Measurements from ENCODE around the gene SLC16A12. TPM values are rescaled to one million over a fixed set of nuclear protein-coding genes. Genes with fewer than 3 reads are reported as not detected.

Gene SLC16A12
- total and polyA plus RNA-seq, 10 donors: 0.02 to 0.19 (median 0.12) TPM; not detected in 5

DNA sequence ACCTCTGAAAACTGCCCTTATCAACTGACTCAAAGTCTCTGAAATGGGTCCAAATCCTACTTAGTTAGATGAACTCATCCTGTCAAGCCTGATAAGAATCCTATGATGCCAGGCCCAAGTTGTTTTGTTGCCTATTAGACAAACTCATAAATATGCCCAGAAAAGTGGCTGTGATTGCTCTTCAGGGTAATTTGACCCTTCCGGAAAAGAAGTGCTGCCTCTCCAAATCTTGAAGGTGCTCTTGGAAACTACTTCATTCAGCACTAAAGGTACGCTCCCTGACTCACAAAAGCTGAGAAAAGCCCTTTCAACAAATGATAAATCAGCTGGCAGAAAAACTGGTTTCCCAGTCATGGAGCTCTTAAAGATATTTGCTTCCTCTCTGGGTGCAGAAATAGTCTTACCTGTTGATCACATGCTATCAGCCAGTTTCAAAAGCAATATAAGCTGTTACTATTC lies 114.3 kb downstream of the SLC16A12 start:
- peaks cover 15 to 52% (median 43%) of the 10 kb centered on the region in 6 donors for H3K4me1 ChIP-seq
- H3K27me3 ChIP-seq (replicated peaks in 1 of 7): no peaks in the 10 kb centered on the region
- H3K9me3 ChIP-seq: no peaks in the 10 kb centered on the region
- intact Hi-C loops (cut with DNase I; ENCODE audit: low total_unique reads): no loop called here
- peaks cover 0 to 45% (median 16%) of the 10 kb centered on the region in 6 donors for H3K36me3 ChIP-seq
- 92 to 97% (median 94%) methylated on average over 2 of the region's 2 CpGs for WGBS, 5 donors
- no peak for DNase-seq
- peak overlapping the region in 1 of 8 donors; percentile 3 for H3K27ac ChIP-seq
- TF ChIP-seq POLR2AphosphoS5 (IDR thresholded peaks at IDR 0.05) (no peak), POLR2A (IDR thresholded peaks at IDR 0.05) (no peak)
- TF ChIP-seq, protein P1, sequence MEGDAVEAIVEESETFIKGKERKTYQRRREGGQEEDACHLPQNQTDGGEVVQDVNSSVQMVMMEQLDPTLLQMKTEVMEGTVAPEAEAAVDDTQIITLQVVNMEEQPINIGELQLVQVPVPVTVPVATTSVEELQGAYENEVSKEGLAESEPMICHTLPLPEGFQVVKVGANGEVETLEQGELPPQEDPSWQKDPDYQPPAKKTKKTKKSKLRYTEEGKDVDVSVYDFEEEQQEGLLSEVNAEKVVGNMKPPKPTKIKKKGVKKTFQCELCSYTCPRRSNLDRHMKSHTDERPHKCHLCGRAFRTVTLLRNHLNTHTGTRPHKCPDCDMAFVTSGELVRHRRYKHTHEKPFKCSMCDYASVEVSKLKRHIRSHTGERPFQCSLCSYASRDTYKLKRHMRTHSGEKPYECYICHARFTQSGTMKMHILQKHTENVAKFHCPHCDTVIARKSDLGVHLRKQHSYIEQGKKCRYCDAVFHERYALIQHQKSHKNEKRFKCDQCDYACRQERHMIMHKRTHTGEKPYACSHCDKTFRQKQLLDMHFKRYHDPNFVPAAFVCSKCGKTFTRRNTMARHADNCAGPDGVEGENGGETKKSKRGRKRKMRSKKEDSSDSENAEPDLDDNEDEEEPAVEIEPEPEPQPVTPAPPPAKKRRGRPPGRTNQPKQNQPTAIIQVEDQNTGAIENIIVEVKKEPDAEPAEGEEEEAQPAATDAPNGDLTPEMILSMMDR (IDR thresholded peaks at IDR 0.05 in 8 of 11, conservative IDR thresholded peaks at IDR 0.05 in 3 of 11): no peak
- no peak overlapping the region for H3K4me3 ChIP-seq

DNA sequence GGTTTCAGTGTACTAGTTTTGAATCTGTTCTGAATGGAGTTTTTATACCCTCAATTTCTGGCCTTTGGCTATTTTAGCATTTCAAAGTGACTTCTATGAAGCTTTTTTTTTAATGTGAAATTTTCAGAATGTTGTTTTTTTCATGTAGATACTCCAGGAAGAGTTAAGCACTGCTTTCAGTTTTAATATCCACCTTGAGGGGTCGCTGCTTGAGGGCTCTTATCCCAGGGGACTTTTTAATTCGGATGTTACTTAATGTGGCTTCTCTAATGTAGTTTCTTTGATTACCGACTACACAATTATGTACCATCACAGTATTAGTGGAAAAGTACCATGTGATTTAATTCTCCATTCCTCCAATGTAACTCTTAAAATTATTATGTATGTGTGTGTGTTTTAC lies 115.8 kb downstream of the SLC16A12 start:
- Histone ChIP-seq H3K27me3 (replicated peaks in 1 of 7) (no peaks in the 10 kb centered on the region), H3K4me3 (no peak overlapping the region), H3K9me3 (no peaks in the 10 kb centered on the region), H3K27ac (peak overlapping the region in 4 of 8 donors; percentile 3 to 19 (median 10)), H3K36me3 (peaks cover 0 to 45% (median 16%) of the 10 kb centered on the region in 6 donors), H3K4me1 (peaks cover 20 to 60% (median 51%) of the 10 kb centered on the region in 6 donors)
- 30 to 47% (median 38%) methylated on average over 3 of the region's 3 CpGs for WGBS, 5 donors
- DNase-seq: no peak
- TF ChIP-seq POLR2AphosphoS5 (IDR thresholded peaks at IDR 0.05): no peak
- TF ChIP-seq, protein P1 (IDR thresholded peaks at IDR 0.05 in 8 of 11, conservative IDR thresholded peaks at IDR 0.05 in 3 of 11): peak in 9 of 11 experiments; percentile 14 to 61 (median 51)
- no peak for TF ChIP-seq POLR2A (IDR thresholded peaks at IDR 0.05)
- intact Hi-C loops (cut with DNase I; ENCODE audit: low total_unique reads): no loop called here

DNA sequence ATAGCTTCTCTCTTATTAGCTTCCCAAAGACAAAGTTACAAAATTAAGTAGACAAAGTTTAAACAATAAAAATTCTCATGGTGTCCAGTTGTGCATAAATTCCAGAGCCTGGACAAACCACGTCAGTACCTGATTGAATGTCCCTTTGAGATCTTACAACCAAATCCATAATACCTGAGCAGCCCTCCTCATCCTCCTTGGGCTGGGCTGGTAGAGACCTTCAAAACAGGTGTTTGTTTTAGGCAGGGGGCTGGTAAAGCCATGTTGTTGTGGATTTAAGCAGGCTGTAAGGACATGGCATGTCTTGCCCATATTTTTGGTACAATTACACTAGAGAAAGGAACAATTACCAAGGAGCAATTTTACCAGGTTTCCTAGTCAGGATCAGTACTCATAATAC lies 118.9 kb downstream of the SLC16A12 start:
- peaks cover 0 to 35% (median 13%) of the 10 kb centered on the region in 6 donors for H3K36me3 ChIP-seq

More for the DNA sequence above, 118.9 kb downstream of the SLC16A12 start:
- WGBS, 5 donors: 78 to 92% (median 89%) methylated on average over 1 of the region's 1 CpG
- peaks cover 28 to 77% (median 63%) of the 10 kb centered on the region in 6 donors for H3K4me1 ChIP-seq
- DNase-seq: no peak
- H3K27me3 ChIP-seq (replicated peaks in 1 of 7): no peaks in the 10 kb centered on the region
- TF ChIP-seq, protein P1 (IDR thresholded peaks at IDR 0.05 in 8 of 11, conservative IDR thresholded peaks at IDR 0.05 in 3 of 11): no peak
- no peak for TF ChIP-seq POLR2AphosphoS5 (IDR thresholded peaks at IDR 0.05)
- no peak for TF ChIP-seq POLR2A (IDR thresholded peaks at IDR 0.05)
- peak overlapping the region in 2 of 8 donors; percentile 80 to 97 for H3K4me3 ChIP-seq
- intact Hi-C loops (cut with DNase I; ENCODE audit: low total_unique reads): no loop called here
- peak overlapping the region in 4 of 8 donors; percentile 93 to 98 (median 96) for H3K27ac ChIP-seq
- H3K9me3 ChIP-seq: peaks cover 0 to 6% (median 0%) of the 10 kb centered on the region in 8 donors

All from spleen (tissue), 11 donors.